ENCODE measurements around the gene KCNK6. TPM values are rescaled to one million over a fixed set of nuclear protein-coding genes. Genes with fewer than 3 reads are reported as not detected.

The KCNK6 gene
- total and polyA plus RNA-seq, 2 experiments from 2014 or later = 9.0 to 14.6 TPM

DNA sequence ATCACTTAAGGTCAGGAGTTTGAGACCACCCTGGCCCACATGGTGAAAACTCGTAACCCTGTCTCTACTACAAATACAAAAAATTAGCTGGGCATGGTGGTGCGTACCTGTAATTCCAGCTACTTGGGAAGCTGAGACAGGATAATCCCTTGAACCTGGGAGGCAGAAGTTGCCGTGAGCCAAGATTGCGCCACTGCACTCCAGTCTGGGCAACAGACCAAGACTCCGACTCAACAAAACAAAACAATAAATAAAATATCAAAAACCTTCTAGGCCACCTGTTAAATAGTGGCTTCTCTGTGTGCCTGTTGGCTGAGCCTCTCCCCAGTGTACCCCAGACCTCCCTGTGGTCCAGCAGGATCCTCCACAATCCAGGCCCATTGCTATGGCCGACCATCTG lies 51.4 kb downstream of the KCNK6 start:
- Histone ChIP-seq H3K4me1 (ENCODE audit: insufficient read depth) (peaks cover 10% of the 10 kb centered on the region; the same call in 1 of the 2 replicates), H3F3A (replicated peaks; ENCODE audit: low read depth) (no peaks in the 10 kb centered on the region), H3K36me3 (ENCODE audit: insufficient read depth) (no peaks in the 10 kb centered on the region), H3K27me3 (ENCODE audit: insufficient read depth) (no peaks in the 10 kb centered on the region), H3K27ac (ENCODE audit: low read depth) (no peak overlapping the region), H3K4me3 (no peak overlapping the region), H3K4me2 (no peak overlapping the region), H3K79me2 (replicated peaks; ENCODE audit: insufficient read depth) (peaks cover 12% of the 10 kb centered on the region), H2AFZ (no peak overlapping the region), H4K20me1 (replicated peaks; ENCODE audit: insufficient read depth) (peaks cover 7% of the 10 kb centered on the region; the same call in 1 of the 2 replicates), H3K9me2 (ENCODE audit: insufficient read depth) (no peaks in the 10 kb centered on the region)
- peaks cover 13% of the 10 kb centered on the region for H3K27me3 Mint-ChIP-seq (ENCODE audit: insufficient read depth, low read depth, poor library complexity)
- no peaks in the 10 kb centered on the region; the same call in 2 of the 3 replicates for H3K9me3 Mint-ChIP-seq
- no peak overlapping the region for H3K4me3 Mint-ChIP-seq
- H3K4me1 Mint-ChIP-seq = peaks cover 12% of the 10 kb centered on the region
- ATAC-seq (no peak), DNase-seq (ENCODE audit: low spot score) (no peak)
- peaks cover 3% of the 10 kb centered on the region; the same call in 1 of the 3 replicates for H3K36me3 Mint-ChIP-seq (ENCODE audit: low read depth)
- H3K27ac Mint-ChIP-seq = no peak overlapping the region
- TF ChIP-seq ZNF331 (CRISPR knock-in tag; IDR thresholded peaks at IDR 0.05; ENCODE audit: low read depth) = no peak
- no peak for TF ChIP-seq STAT1 (IDR thresholded peaks at IDR 0.05; ENCODE audit: unreplicated experiment)
- no peak for TF ChIP-seq REST (IDR thresholded peaks at IDR 0.05; ENCODE audit: unreplicated experiment)
- TF ChIP-seq ZNF114 (CRISPR knock-in tag; IDR thresholded peaks at IDR 0.05) = no peak
- TF ChIP-seq, protein P1, sequence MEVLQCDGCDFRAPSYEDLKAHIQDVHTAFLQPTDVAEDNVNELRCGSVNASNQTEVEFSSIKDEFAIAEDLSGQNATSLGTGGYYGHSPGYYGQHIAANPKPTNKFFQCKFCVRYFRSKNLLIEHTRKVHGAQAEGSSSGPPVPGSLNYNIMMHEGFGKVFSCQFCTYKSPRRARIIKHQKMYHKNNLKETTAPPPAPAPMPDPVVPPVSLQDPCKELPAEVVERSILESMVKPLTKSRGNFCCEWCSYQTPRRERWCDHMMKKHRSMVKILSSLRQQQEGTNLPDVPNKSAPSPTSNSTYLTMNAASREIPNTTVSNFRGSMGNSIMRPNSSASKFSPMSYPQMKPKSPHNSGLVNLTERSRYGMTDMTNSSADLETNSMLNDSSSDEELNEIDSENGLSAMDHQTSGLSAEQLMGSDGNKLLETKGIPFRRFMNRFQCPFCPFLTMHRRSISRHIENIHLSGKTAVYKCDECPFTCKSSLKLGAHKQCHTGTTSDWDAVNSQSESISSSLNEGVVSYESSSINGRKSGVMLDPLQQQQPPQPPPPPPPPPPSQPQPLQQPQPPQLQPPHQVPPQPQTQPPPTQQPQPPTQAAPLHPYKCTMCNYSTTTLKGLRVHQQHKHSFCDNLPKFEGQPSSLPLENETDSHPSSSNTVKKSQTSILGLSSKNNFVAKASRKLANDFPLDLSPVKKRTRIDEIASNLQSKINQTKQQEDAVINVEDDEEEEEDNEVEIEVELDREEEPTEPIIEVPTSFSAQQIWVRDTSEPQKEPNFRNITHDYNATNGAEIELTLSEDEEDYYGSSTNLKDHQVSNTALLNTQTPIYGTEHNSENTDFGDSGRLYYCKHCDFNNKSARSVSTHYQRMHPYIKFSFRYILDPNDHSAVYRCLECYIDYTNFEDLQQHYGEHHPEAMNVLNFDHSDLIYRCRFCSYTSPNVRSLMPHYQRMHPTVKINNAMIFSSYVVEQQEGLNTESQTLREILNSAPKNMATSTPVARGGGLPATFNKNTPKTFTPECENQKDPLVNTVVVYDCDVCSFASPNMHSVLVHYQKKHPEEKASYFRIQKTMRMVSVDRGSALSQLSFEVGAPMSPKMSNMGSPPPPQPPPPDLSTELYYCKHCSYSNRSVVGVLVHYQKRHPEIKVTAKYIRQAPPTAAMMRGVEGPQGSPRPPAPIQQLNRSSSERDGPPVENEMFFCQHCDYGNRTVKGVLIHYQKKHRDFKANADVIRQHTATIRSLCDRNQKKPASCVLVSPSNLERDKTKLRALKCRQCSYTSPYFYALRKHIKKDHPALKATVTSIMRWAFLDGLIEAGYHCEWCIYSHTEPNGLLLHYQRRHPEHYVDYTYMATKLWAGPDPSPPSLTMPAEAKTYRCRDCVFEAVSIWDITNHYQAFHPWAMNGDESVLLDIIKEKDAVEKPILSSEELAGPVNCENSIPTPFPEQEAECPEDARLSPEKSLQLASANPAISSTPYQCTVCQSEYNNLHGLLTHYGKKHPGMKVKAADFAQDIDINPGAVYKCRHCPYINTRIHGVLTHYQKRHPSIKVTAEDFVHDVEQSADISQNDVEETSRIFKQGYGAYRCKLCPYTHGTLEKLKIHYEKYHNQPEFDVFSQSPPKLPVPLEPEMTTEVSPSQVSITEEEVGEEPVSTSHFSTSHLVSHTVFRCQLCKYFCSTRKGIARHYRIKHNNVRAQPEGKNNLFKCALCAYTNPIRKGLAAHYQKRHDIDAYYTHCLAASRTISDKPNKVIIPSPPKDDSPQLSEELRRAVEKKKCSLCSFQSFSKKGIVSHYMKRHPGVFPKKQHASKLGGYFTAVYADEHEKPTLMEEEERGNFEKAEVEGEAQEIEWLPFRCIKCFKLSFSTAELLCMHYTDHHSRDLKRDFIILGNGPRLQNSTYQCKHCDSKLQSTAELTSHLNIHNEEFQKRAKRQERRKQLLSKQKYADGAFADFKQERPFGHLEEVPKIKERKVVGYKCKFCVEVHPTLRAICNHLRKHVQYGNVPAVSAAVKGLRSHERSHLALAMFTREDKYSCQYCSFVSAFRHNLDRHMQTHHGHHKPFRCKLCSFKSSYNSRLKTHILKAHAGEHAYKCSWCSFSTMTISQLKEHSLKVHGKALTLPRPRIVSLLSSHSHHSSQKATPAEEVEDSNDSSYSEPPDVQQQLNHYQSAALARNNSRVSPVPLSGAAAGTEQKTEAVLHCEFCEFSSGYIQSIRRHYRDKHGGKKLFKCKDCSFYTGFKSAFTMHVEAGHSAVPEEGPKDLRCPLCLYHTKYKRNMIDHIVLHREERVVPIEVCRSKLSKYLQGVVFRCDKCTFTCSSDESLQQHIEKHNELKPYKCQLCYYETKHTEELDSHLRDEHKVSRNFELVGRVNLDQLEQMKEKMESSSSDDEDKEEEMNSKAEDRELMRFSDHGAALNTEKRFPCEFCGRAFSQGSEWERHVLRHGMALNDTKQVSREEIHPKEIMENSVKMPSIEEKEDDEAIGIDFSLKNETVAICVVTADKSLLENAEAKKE (CRISPR knock-in tag; IDR thresholded peaks at IDR 0.05) = no peak
- TF ChIP-seq, protein P2, sequence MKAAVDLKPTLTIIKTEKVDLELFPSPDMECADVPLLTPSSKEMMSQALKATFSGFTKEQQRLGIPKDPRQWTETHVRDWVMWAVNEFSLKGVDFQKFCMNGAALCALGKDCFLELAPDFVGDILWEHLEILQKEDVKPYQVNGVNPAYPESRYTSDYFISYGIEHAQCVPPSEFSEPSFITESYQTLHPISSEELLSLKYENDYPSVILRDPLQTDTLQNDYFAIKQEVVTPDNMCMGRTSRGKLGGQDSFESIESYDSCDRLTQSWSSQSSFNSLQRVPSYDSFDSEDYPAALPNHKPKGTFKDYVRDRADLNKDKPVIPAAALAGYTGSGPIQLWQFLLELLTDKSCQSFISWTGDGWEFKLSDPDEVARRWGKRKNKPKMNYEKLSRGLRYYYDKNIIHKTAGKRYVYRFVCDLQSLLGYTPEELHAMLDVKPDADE (IDR thresholded peaks at IDR 0.05) = no peak
- no peak for TF ChIP-seq POLR2AphosphoS5 (IDR thresholded peaks at IDR 0.05; ENCODE audit: low read depth)

Data from GM23338 (cell line).